Tibial nerve (tissue), 4 donors: ENCODE results near the gene PDLIM7. TPM values are rescaled to one million over a fixed set of nuclear protein-coding genes. Genes with fewer than 3 reads are reported as not detected.

Source experiments
- DNase-seq, 2 donors: peaks; one replicate each; pipeline ENCODE4 v3.0.0-alpha.2; 2019; ENCODE audit warnings: low spot score in 2 of 2
- H3K27ac ChIP-seq, 4 donors: fragments of 200-600 bp; sonication (generic) in 3 of 4; one replicate each; pipeline ENCODE4 v1.5.1; 2017 to 2019; ENCODE audit warnings: mild to moderate bottlenecking in 1 of 4
- H3K27me3 ChIP-seq, 2 donors: fragments of 200-600 bp; sonication (generic) in 1 of 2; one replicate each; pipeline versions ENCODE4 v1.5.1 to v1.6.0; 2017 to 2019
- H3K36me3 ChIP-seq, 3 donors: fragments of 200-600 bp; sonication (generic); one replicate each; pipeline ENCODE4 v1.5.1; 2018 to 2019
- H3K4me1 ChIP-seq, 4 donors: fragments of 200-600 bp; sonication (generic) in 3 of 4; one replicate each; pipeline ENCODE4 v1.5.1; 2017 to 2019
- H3K4me3 ChIP-seq, 4 donors: fragments of 200-600 bp; sonication (generic) in 3 of 4; one replicate each; pipeline ENCODE4 v1.5.1; 2017 to 2019; ENCODE audit warnings: mild to moderate bottlenecking in 1 of 4, moderate library complexity in 1 of 4
- H3K9me3 ChIP-seq, 4 donors: fragments of 200-600 bp; sonication (generic) in 3 of 4; one replicate each; pipeline ENCODE4 v1.5.1; 2017 to 2019
- EP300 ChIP-seq, 2 donors: sonication (generic); formaldehyde crosslinking; IDR thresholded peaks; one replicate each; pipeline ENCODE4 v1.6.1; 2017; ENCODE audit warnings: antibody characterized with exemption in 2 of 2, mild to moderate bottlenecking in 1 of 2
- POLR2A ChIP-seq, 2 donors: fragments of 450-650 bp; IDR thresholded peaks; one replicate each; pipeline ENCODE4 v1.6.1; 2017; ENCODE audit warnings: antibody characterized with exemption in 2 of 2, mild to moderate bottlenecking in 2 of 2, moderate library complexity in 2 of 2
- WGBS, 2 donors: methylation state at CpG; one replicate each; pipeline ENCODE4 v1.1.5; 2018; 5-methylcytosine and 5-hydroxymethylcytosine counted together
- total RNA-seq, 4 donors: library from RNA; depleted of rRNA; stranded (reverse); fragments of >200 nt; gene quantifications; one replicate each; pipeline ENCODE4 v1.1.0, GENCODE V29; 2016
- TF ChIP-seq, protein P1 (sequence below), 5 experiments: fragments of 200-600 bp in 3 of 5; fragments of 450-650 bp in 2 of 5; sonication (generic) in 3 of 5; IDR thresholded peaks; one replicate each; pipeline ENCODE4 v1.5.1; 2016 to 2019; ENCODE audit warnings: antibody characterized with exemption in 5 of 5, mild to moderate bottlenecking in 3 of 5, moderate library complexity in 2 of 5

Gene PDLIM7
- total RNA-seq, 4 donors from 2014 or later, result 78.0 to 138 (median 89.9) TPM

- 63 to 72% methylated on average over 16 of the region's 16 CpGs for WGBS, 2 donors
- Histone ChIP-seq H3K36me3 (peaks cover 0 to 18% (median 2%) of the 10 kb centered on the region in 3 donors), H3K27me3 (no peaks in the 10 kb centered on the region), H3K27ac (no peak overlapping the region), H3K9me3 (no peaks in the 10 kb centered on the region), H3K4me3 (no peak overlapping the region), H3K4me1 (peaks cover 0 to 35% (median 9%) of the 10 kb centered on the region in 4 donors)
- no peak for TF ChIP-seq POLR2A (IDR thresholded peaks at IDR 0.05)
- no peak for TF ChIP-seq EP300 (IDR thresholded peaks at IDR 0.05)
- TF ChIP-seq, protein P1, sequence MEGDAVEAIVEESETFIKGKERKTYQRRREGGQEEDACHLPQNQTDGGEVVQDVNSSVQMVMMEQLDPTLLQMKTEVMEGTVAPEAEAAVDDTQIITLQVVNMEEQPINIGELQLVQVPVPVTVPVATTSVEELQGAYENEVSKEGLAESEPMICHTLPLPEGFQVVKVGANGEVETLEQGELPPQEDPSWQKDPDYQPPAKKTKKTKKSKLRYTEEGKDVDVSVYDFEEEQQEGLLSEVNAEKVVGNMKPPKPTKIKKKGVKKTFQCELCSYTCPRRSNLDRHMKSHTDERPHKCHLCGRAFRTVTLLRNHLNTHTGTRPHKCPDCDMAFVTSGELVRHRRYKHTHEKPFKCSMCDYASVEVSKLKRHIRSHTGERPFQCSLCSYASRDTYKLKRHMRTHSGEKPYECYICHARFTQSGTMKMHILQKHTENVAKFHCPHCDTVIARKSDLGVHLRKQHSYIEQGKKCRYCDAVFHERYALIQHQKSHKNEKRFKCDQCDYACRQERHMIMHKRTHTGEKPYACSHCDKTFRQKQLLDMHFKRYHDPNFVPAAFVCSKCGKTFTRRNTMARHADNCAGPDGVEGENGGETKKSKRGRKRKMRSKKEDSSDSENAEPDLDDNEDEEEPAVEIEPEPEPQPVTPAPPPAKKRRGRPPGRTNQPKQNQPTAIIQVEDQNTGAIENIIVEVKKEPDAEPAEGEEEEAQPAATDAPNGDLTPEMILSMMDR (IDR thresholded peaks at IDR 0.05), result no peak
- no peak for DNase-seq
Measured at GRCh38 chr5:177502886-177503285, 5.5 kb upstream of the PDLIM7 start.

DNA sequence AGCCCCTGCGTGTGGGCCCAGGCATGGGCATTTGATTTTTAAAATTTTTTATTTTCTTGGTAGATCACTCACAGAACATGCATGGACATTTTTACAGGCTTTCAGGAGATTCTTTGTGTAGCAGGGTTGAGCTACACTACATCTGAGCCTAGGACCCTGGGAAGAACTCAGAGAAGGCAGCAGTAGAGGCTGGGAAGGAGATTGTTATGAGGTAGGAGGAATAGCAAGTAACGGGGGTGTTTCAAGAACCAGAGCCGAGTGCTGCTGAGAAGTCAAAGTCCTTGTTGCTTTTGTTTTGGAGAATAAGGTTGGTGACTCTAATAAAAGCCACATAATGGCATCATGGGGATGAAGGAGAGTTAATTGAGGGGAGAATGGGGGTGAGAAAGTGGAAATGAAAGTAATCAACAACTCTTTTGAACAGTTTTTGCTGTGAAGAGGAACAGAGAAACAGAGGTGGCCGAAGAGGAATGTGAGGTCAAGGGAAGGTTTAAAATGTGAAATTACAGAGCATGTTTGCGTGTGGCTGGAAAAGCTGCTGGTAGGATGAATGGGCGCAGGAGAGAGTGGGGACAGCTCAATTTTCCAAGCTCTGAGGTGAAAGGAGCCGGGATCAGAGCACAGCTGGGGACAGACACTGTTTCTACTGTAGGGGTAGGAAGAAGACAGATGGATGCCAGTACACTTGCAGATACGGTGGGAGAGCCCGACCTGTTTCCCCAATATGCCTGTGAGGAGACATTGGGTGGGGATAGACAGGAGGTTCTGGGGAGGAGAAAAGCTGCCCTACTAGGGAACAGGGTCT is 4.7 kb upstream of the PDLIM7 start:
- H3K4me1 ChIP-seq, result peaks cover 0 to 39% (median 11%) of the 10 kb centered on the region in 4 donors
- DNase-seq, result no peak
- WGBS, 2 donors, result 40 to 43% methylated on average over 9 of the region's 9 CpGs
- H3K9me3 ChIP-seq, result no peaks in the 10 kb centered on the region
- TF ChIP-seq POLR2A (IDR thresholded peaks at IDR 0.05) (no peak), EP300 (IDR thresholded peaks at IDR 0.05) (no peak)
- TF ChIP-seq, protein P1 (IDR thresholded peaks at IDR 0.05), result no peak
- no peaks in the 10 kb centered on the region for H3K27me3 ChIP-seq
- H3K27ac ChIP-seq, result peak overlapping the region in 1 of 4 donors; percentile 53
- H3K4me3 ChIP-seq, result no peak overlapping the region
- peaks cover 0 to 18% (median 2%) of the 10 kb centered on the region in 3 donors for H3K36me3 ChIP-seq

GRCh38 chr5:177500685-177501522 is 3.5 kb upstream of the PDLIM7 start:
- TF ChIP-seq POLR2A (IDR thresholded peaks at IDR 0.05) (no peak), EP300 (IDR thresholded peaks at IDR 0.05) (peak in 1 of 2 donors; percentile 46)
- TF ChIP-seq, protein P1 (IDR thresholded peaks at IDR 0.05), result peak; percentile 89 to 95 (median 92)

DNA sequence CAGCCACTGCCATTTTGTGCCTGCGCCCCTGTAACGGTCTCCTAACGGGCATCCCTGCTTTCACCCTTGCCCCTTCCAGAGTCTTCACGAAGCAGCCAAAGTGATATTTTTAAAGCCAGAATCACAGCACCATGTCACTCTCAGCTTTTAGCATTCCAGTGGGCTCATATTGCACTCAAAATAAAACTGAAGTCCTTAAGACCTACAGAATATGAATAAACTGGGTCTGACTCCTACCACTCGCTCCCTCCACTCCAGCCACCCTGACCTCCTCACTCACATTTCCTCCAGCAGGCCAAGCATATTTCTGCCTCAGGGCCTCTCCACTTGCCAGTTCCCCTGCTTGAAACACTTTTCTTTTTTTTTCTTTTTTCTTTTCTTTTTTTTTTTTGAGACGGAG is 2.4 kb upstream of the PDLIM7 start:
- Histone ChIP-seq H3K27ac (peak overlapping the region in 2 of 4 donors; percentile 29 to 45), H3K27me3 (no peaks in the 10 kb centered on the region), H3K9me3 (no peaks in the 10 kb centered on the region), H3K36me3 (peaks cover 0 to 12% (median 2%) of the 10 kb centered on the region in 3 donors), H3K4me1 (peaks cover 0 to 57% (median 30%) of the 10 kb centered on the region in 4 donors), H3K4me3 (no peak overlapping the region)
- TF ChIP-seq POLR2A (IDR thresholded peaks at IDR 0.05) (no peak), EP300 (IDR thresholded peaks at IDR 0.05) (no peak)
- TF ChIP-seq, protein P1 (IDR thresholded peaks at IDR 0.05), result no peak
- DNase-seq, result no peak
- 72 to 75% methylated on average over 6 of the region's 6 CpGs for WGBS, 2 donors

More at GRCh38 chr5:177500685-177501522, 3.5 kb upstream of the PDLIM7 start:
- DNase-seq, result peak; percentile 90 to 96
- Histone ChIP-seq H3K4me1 (peaks cover 0 to 47% (median 20%) of the 10 kb centered on the region in 4 donors), H3K27me3 (no peaks in the 10 kb centered on the region), H3K4me3 (no peak overlapping the region), H3K27ac (peak overlapping the region in 3 of 4 donors; percentile 3 to 49 (median 45)), H3K36me3 (peaks cover 0 to 18% (median 2%) of the 10 kb centered on the region in 3 donors), H3K9me3 (no peaks in the 10 kb centered on the region)
- 10 to 12% methylated on average over 8 to 9 of the region's 10 CpGs for WGBS, 2 donors
